ENCODE data around the gene ZNF644. TPM values are rescaled to one million over a fixed set of nuclear protein-coding genes. Genes with fewer than 3 reads are reported as not detected.

The ZNF644 gene
- total RNA-seq, 1 experiment from 2014 or later, result 55.9 TPM

DNA sequence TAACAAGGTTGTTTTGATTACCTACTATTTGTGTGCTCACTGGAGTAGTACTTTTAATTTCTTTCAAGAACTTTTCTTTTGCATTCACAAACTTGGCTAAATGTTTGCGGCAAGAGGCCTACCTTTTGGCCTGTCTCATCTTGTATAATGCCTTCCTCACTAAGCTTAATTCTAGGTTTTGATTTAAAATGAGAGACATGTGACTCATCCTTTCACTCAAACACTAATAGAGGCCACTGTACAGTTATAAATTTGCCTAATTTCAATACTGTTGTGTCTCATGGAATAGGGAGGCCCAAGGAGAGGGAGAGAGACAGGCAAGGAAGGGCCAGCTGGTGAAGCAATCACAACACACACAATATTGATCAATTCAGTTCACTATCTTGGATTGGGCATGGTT is 66.1 kb downstream of the ZNF644 start:
- DNase-seq (ENCODE audit: low read depth, low spot score) (no peak), ATAC-seq (no peak)
- Histone ChIP-seq H3K36me3 (ENCODE audit: control insufficient read depth in 1 of 2, insufficient read depth in 2 of 2, low read length in 2 of 2) (peaks cover 0 to 15% of the 10 kb centered on the region in 2 experiments; a peak in 1 of 4 replicates), H2AFZ (ENCODE audit: low read depth, low read length, poor library complexity, severe bottlenecking) (no peak overlapping the region), H3K9me2 (ENCODE audit: insufficient read depth) (no peaks in the 10 kb centered on the region), H3K27me3 (ENCODE audit: insufficient read depth, low read length) (no peaks in the 10 kb centered on the region), H3K4me2 (ENCODE audit: low read length) (no peak overlapping the region), H3K9ac (ENCODE audit: low read length) (no peak overlapping the region), H3K79me2 (ENCODE audit: insufficient read depth, low read length) (peaks cover 99% of the 10 kb centered on the region), H3K27ac (ENCODE audit: low read depth, low read length) (no peak overlapping the region), H4K20me1 (ENCODE audit: insufficient read depth) (peaks cover 10% of the 10 kb centered on the region; the same call in 1 of the 2 replicates), H3K4me3 (replicated peaks in 1 of 2; ENCODE audit: low read depth in 1 of 2, low read length in 2 of 2) (no peak overlapping the region), H3K4me1 (ENCODE audit: control insufficient read depth in 1 of 2, insufficient read depth in 2 of 2, low read length in 2 of 2) (peaks cover 5 to 26% of the 10 kb centered on the region in 2 experiments; a peak in 3 of 4 replicates), H3K9me3 (ENCODE audit: control insufficient read depth in 1 of 2, insufficient read depth in 1 of 2, low read depth in 1 of 2, low read length in 2 of 2) (no peaks in the 10 kb centered on the region)
- ChIA-PET POLR2A (no interaction called here), CTCF (interaction anchor here (1.5 kb wide), 1 partner anchor 9 kb away, joined by 6 read pairs; no protein-coding TSS in a partner anchor), RAD21 (ENCODE audit: low non-redundant PET in 1 of 2, low total read pairs in 2 of 2, uncharacterized antibody in 2 of 2, unreplicated experiment in 2 of 2) (no interaction called here)
- TF ChIP-seq YY1 (IDR thresholded peaks at IDR 0.05; ENCODE audit: extremely low read depth, insufficient replicate concordance, low read depth, low read length) (no peak), JUND (IDR thresholded peaks at IDR 0.05) (no peak), SRF (IDR thresholded peaks at IDR 0.05; ENCODE audit: low read depth) (no peak), SP1 (IDR thresholded peaks at IDR 0.05; ENCODE audit: low read depth) (no peak)
- no TSS peak for BruUV-seq (replicated peaks)
- intact Hi-C loops (cut with micrococcal nuclease), result no loop called here

DNA sequence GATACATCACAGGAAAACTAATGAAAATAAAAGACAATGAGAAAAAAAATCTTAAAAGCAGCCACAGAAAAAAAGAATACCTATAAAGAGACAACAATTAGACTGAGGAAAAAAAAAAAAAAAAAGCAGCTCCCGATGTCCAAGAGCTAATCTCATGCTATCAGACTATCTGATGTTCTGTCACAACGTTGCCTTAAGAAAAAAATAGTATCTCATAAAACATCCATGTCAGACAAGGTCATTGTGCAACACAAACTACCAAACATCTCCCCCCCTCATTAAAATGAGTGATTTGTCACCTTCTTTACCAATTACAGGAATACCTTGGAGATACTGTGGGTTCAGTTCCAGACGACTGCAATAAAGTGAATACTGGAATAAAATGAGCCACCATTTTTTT is 68.9 kb downstream of the ZNF644 start:
- H2AFZ ChIP-seq (ENCODE audit: low read depth, low read length, poor library complexity, severe bottlenecking), result no peak overlapping the region
- H4K20me1 ChIP-seq (ENCODE audit: insufficient read depth), result peaks cover 10% of the 10 kb centered on the region; the same call in 1 of the 2 replicates
- H3K4me3 ChIP-seq (replicated peaks in 1 of 2; ENCODE audit: low read depth in 1 of 2, low read length in 2 of 2), result no peak overlapping the region
- H3K9ac ChIP-seq (ENCODE audit: low read length), result no peak overlapping the region
- H3K79me2 ChIP-seq (ENCODE audit: insufficient read depth, low read length), result peaks cover 97% of the 10 kb centered on the region
- H3K4me2 ChIP-seq (ENCODE audit: low read length), result no peak overlapping the region
- ChIA-PET POLR2A (no interaction called here), RAD21 (ENCODE audit: low non-redundant PET in 1 of 2, low total read pairs in 2 of 2, uncharacterized antibody in 2 of 2, unreplicated experiment in 2 of 2) (no interaction called here), CTCF (no interaction called here)
- H3K4me1 ChIP-seq (ENCODE audit: control insufficient read depth in 1 of 2, insufficient read depth in 2 of 2, low read length in 2 of 2), result peaks cover 5 to 23% of the 10 kb centered on the region in 2 experiments; a peak in 3 of 4 replicates
- ATAC-seq, result no peak
- DNase-seq (ENCODE audit: low read depth, low spot score), result no peak
- no peaks in the 10 kb centered on the region for H3K9me2 ChIP-seq (ENCODE audit: insufficient read depth)
- no TSS peak for BruUV-seq (replicated peaks)
- no peaks in the 10 kb centered on the region for H3K27me3 ChIP-seq (ENCODE audit: insufficient read depth, low read length)
- no peaks in the 10 kb centered on the region for H3K9me3 ChIP-seq (ENCODE audit: control insufficient read depth in 1 of 2, insufficient read depth in 1 of 2, low read depth in 1 of 2, low read length in 2 of 2)
- intact Hi-C loops (cut with micrococcal nuclease), result no loop called here
- H3K36me3 ChIP-seq (ENCODE audit: control insufficient read depth in 1 of 2, insufficient read depth in 2 of 2, low read length in 2 of 2), result peaks cover 0 to 15% of the 10 kb centered on the region in 2 experiments; a peak in 1 of 4 replicates
- no peak overlapping the region for H3K27ac ChIP-seq (ENCODE audit: low read depth, low read length)
- TF ChIP-seq POLR2AphosphoS5 (IDR thresholded peaks at IDR 0.05; ENCODE audit: low read depth, low read length) (no peak), TCF7L2 (IDR thresholded peaks at IDR 0.05; ENCODE audit: borderline replicate concordance, extremely low read depth, insufficient read depth, insufficient read length) (no peak), SRF (IDR thresholded peaks at IDR 0.05; ENCODE audit: low read depth) (no peak), JUND (IDR thresholded peaks at IDR 0.05) (no peak), CEBPB (IDR thresholded peaks at IDR 0.05; ENCODE audit: low read depth) (no peak), EZH2 (IDR thresholded peaks at IDR 0.05) (no peak), FOSL1 (IDR thresholded peaks at IDR 0.05; ENCODE audit: low read depth) (no peak), ATF3 (IDR thresholded peaks at IDR 0.05) (no peak), CTCF (IDR thresholded peaks at IDR 0.05 in 2 of 3, conservative IDR thresholded peaks at IDR 0.05 in 1 of 3; ENCODE audit: borderline replicate concordance in 1 of 3, insufficient read depth in 1 of 3, low read depth in 2 of 3, low read length in 2 of 3) (no peak), RAD21 (IDR thresholded peaks at IDR 0.05; ENCODE audit: low read depth) (no peak), EZH2phosphoT487 (IDR thresholded peaks at IDR 0.05; ENCODE audit: borderline replicate concordance) (no peak), POLR2A (IDR thresholded peaks at IDR 0.05; ENCODE audit: borderline replicate concordance, extremely low read depth, insufficient read depth, insufficient read length) (no peak), MAX (IDR thresholded peaks at IDR 0.05) (no peak)
- TF ChIP-seq, protein P1, sequence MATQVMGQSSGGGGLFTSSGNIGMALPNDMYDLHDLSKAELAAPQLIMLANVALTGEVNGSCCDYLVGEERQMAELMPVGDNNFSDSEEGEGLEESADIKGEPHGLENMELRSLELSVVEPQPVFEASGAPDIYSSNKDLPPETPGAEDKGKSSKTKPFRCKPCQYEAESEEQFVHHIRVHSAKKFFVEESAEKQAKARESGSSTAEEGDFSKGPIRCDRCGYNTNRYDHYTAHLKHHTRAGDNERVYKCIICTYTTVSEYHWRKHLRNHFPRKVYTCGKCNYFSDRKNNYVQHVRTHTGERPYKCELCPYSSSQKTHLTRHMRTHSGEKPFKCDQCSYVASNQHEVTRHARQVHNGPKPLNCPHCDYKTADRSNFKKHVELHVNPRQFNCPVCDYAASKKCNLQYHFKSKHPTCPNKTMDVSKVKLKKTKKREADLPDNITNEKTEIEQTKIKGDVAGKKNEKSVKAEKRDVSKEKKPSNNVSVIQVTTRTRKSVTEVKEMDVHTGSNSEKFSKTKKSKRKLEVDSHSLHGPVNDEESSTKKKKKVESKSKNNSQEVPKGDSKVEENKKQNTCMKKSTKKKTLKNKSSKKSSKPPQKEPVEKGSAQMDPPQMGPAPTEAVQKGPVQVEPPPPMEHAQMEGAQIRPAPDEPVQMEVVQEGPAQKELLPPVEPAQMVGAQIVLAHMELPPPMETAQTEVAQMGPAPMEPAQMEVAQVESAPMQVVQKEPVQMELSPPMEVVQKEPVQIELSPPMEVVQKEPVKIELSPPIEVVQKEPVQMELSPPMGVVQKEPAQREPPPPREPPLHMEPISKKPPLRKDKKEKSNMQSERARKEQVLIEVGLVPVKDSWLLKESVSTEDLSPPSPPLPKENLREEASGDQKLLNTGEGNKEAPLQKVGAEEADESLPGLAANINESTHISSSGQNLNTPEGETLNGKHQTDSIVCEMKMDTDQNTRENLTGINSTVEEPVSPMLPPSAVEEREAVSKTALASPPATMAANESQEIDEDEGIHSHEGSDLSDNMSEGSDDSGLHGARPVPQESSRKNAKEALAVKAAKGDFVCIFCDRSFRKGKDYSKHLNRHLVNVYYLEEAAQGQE (IDR thresholded peaks at IDR 0.05; ENCODE audit: low read depth), result no peak
